Parathyroid adenoma (tissue), 2 donors: ENCODE data around the gene AATF.

Experiments
- H2AFZ ChIP-seq: fragments of 300-600 bp; sonication (generic); one replicate; pipeline ENCODE4 v1.7.0; 2017; ENCODE audit warnings: antibody characterized with exemption, mild to moderate bottlenecking
- H3K27ac ChIP-seq: fragments of 300-600 bp; sonication (generic); one replicate; pipeline ENCODE4 v1.7.0; 2017
- H3K27me3 ChIP-seq: fragments of 300-600 bp; sonication (generic); one replicate; pipeline ENCODE4 v1.7.0; 2017; ENCODE audit warnings: low read length; ENCODE audit not compliant: control insufficient read depth, insufficient read depth
- H3K36me3 ChIP-seq: fragments of 300-600 bp; sonication (generic); one replicate; pipeline ENCODE4 v1.7.0; 2017; ENCODE audit warnings: low read length; ENCODE audit not compliant: control insufficient read depth, insufficient read depth
- H3K4me1 ChIP-seq: fragments of 300-600 bp; sonication (generic); one replicate; pipeline ENCODE4 v1.7.0; 2017; ENCODE audit warnings: control low read depth
- H3K4me2 ChIP-seq: fragments of 300-600 bp; sonication (generic); one replicate; pipeline ENCODE4 v1.7.0; 2017; ENCODE audit warnings: low read length
- H3K4me3 ChIP-seq: fragments of 300-600 bp; sonication (generic); one replicate; pipeline ENCODE4 v1.7.0; 2017; ENCODE audit warnings: low read depth, low read length
- H3K79me2 ChIP-seq: fragments of 300-600 bp; sonication (generic); one replicate; pipeline ENCODE4 v1.7.0; 2017; ENCODE audit warnings: control low read depth
- H3K9ac ChIP-seq: fragments of 300-600 bp; sonication (generic); one replicate; pipeline ENCODE4 v1.7.0; 2017; ENCODE audit warnings: mild to moderate bottlenecking
- H3K9me3 ChIP-seq: fragments of 300-600 bp; sonication (generic); one replicate; pipeline ENCODE4 v1.7.0; 2017; ENCODE audit warnings: low read length; ENCODE audit not compliant: control insufficient read depth
- TF ChIP-seq, protein P1 (sequence below): fragments of 300-600 bp; sonication (generic); IDR thresholded peaks from one replicate; pipeline ENCODE4 v1.7.0; 2017; ENCODE audit warnings: antibody characterized with exemption, mild to moderate bottlenecking
- donor health status: primary hyperparathyroidism.

AATF gene

DNA sequence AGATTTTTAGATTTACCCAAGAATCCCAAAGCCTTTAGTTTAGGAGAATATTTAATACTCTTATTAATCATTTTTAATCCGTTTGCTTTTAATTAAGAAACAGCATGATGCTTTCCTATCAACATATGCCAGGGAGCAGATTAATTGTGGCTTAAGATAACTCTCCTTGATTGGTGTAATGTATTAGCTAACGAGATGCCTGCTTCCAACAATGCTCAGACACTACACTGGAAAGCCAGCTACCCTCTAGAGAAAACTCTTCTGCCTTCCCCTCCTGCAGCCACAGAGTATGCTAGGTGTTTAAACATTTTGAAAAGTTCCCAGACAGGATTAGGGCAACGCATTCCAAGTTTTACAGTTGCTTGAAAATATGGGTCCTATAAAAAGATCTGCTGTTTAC lies 142.2 kb downstream of the AATF start:
- no peaks in the 10 kb centered on the region for H3K9me3 ChIP-seq
- H3K79me2 ChIP-seq: no peaks in the 10 kb centered on the region
- H3K27ac ChIP-seq: no peak overlapping the region
- H3K36me3 ChIP-seq: no peaks in the 10 kb centered on the region
- no peak overlapping the region for H3K4me2 ChIP-seq
- peaks cover 21% of the 10 kb centered on the region for H3K4me1 ChIP-seq
- TF ChIP-seq, protein P1, sequence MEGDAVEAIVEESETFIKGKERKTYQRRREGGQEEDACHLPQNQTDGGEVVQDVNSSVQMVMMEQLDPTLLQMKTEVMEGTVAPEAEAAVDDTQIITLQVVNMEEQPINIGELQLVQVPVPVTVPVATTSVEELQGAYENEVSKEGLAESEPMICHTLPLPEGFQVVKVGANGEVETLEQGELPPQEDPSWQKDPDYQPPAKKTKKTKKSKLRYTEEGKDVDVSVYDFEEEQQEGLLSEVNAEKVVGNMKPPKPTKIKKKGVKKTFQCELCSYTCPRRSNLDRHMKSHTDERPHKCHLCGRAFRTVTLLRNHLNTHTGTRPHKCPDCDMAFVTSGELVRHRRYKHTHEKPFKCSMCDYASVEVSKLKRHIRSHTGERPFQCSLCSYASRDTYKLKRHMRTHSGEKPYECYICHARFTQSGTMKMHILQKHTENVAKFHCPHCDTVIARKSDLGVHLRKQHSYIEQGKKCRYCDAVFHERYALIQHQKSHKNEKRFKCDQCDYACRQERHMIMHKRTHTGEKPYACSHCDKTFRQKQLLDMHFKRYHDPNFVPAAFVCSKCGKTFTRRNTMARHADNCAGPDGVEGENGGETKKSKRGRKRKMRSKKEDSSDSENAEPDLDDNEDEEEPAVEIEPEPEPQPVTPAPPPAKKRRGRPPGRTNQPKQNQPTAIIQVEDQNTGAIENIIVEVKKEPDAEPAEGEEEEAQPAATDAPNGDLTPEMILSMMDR: no peak
- no peak overlapping the region for H3K4me3 ChIP-seq
- H3K27me3 ChIP-seq: no peaks in the 10 kb centered on the region
- H3K9ac ChIP-seq: no peak overlapping the region
- H2AFZ ChIP-seq: no peak overlapping the region

DNA sequence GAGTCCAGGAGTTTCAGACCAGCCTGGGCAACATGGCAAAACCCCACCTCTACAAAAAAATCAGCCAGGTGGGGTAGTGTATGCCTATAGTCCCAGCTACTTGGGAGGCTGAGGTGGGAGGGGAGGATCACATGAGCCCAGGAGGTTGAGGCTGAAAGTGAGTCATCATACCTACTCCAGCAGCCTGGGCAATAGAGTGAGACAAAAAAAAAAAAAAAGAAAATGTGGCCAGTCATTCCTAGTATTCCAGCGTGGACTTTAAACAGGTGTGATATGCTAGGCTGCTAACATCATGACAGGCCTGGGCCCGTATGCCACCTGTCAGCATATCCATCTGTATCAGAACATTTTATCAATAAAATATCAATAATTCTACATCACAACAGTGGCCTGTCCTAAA lies 143.3 kb downstream of the AATF start:
- no peaks in the 10 kb centered on the region for H3K36me3 ChIP-seq
- H3K79me2 ChIP-seq: no peaks in the 10 kb centered on the region
- no peak overlapping the region for H3K4me3 ChIP-seq
- H3K9ac ChIP-seq: no peak overlapping the region
- no peak overlapping the region for H3K4me2 ChIP-seq
- no peak overlapping the region for H3K27ac ChIP-seq
- no peak overlapping the region for H2AFZ ChIP-seq
- H3K9me3 ChIP-seq: no peaks in the 10 kb centered on the region
- no peaks in the 10 kb centered on the region for H3K27me3 ChIP-seq
- peaks cover 21% of the 10 kb centered on the region for H3K4me1 ChIP-seq
- TF ChIP-seq, protein P1: no peak

DNA sequence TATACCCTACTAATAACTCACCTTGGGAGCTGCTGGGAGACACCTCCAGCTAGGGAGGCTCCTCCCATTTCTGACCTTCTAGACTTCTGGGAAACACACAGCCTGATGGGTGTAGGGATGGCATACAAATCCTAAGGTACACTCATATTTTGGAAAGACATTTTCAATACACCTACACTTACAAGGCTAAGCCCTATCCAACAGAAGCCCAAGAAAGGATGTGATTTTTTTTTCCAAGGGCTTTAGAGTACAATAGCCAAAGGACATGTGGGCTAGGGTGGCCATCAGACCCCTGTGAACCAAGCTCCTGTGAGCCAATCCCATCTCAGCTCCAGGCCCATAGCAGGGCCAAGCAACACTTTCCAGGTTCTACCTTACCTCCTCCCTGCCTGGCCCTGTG lies 143.9 kb downstream of the AATF start:
- Histone ChIP-seq H3K79me2 (no peaks in the 10 kb centered on the region), H3K27ac (no peak overlapping the region), H3K4me1 (peaks cover 21% of the 10 kb centered on the region), H2AFZ (no peak overlapping the region), H3K9ac (no peak overlapping the region), H3K4me2 (no peak overlapping the region), H3K27me3 (no peaks in the 10 kb centered on the region), H3K36me3 (no peaks in the 10 kb centered on the region), H3K4me3 (no peak overlapping the region), H3K9me3 (no peaks in the 10 kb centered on the region)
- TF ChIP-seq, protein P1: no peak

DNA sequence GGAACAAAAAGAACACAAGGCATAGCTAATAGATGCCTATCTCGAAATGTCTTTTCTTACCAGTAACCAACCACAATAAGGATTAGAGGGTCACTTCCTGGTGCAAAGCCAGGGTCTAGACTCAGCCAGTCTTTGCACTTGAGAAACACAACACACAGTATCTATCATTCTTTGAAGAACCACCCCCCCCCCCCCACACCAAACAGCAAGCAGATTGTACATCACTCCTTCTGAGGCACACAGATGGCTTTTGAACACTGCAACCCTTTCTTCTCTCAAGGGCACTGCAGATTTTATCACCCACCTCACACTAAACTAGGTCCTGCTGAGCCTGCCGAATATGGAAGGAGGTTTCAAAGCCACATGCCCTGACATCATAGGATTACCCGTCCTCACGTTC lies 145.6 kb downstream of the AATF start:
- no peak overlapping the region for H3K27ac ChIP-seq
- H3K4me3 ChIP-seq: no peak overlapping the region
- H2AFZ ChIP-seq: no peak overlapping the region
- no peaks in the 10 kb centered on the region for H3K36me3 ChIP-seq
- TF ChIP-seq, protein P1: no peak
- H3K9ac ChIP-seq: no peak overlapping the region
- no peaks in the 10 kb centered on the region for H3K27me3 ChIP-seq
- peaks cover 9% of the 10 kb centered on the region for H3K4me1 ChIP-seq
- H3K9me3 ChIP-seq: no peaks in the 10 kb centered on the region
- no peaks in the 10 kb centered on the region for H3K79me2 ChIP-seq
- no peak overlapping the region for H3K4me2 ChIP-seq

DNA sequence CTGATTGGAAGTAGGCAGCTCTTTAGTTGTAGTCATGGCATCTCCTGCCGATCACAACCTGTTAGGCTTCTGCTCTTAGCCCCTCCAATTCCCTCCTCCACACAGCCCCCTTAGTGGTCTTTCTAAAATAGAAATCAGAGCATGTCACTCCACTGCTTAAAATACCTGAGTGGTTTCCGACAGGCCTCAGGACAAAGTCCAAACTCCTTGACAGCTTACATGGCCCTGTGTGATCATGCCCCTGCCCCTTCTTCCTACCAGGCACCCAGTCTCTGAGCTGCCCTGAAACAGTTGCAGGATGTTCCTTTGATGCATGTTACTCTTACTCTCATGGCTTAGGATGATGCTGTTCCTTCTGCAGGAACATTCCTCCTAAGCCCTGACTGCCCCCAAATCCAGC lies 147.3 kb downstream of the AATF start:
- no peak overlapping the region for H2AFZ ChIP-seq
- TF ChIP-seq, protein P1: no peak
- H3K79me2 ChIP-seq: no peaks in the 10 kb centered on the region
- no peak overlapping the region for H3K27ac ChIP-seq
- H3K9me3 ChIP-seq: no peaks in the 10 kb centered on the region
- peaks cover 9% of the 10 kb centered on the region for H3K4me1 ChIP-seq
- no peak overlapping the region for H3K4me2 ChIP-seq
- no peak overlapping the region for H3K4me3 ChIP-seq
- H3K36me3 ChIP-seq: no peaks in the 10 kb centered on the region
- no peaks in the 10 kb centered on the region for H3K27me3 ChIP-seq
- H3K9ac ChIP-seq: no peak overlapping the region
